Ovary (tissue), 3 donors: Measurements from ENCODE around the gene FAM107A.

ENCODE experiments used
- POLR2A ChIP-seq: fragments of 450-650 bp; IDR thresholded peaks from one replicate; pipeline ENCODE4 v1.6.1; 2017; ENCODE audit warnings: antibody characterized with exemption, mild to moderate bottlenecking, moderate library complexity
- TF ChIP-seq, protein P1 (sequence below), 3 donors: fragments of 450-650 bp in 2 of 3; fragments of 200-600 bp in 1 of 3; IDR thresholded peaks; one replicate each; pipeline versions ENCODE4 v1.5.1 to v1.8.0; 2016 to 2022; ENCODE audit warnings: antibody characterized with exemption in 3 of 3, mild to moderate bottlenecking in 1 of 3
- donor health status: DM: no; HTN: no; CAD: no.

DNA sequence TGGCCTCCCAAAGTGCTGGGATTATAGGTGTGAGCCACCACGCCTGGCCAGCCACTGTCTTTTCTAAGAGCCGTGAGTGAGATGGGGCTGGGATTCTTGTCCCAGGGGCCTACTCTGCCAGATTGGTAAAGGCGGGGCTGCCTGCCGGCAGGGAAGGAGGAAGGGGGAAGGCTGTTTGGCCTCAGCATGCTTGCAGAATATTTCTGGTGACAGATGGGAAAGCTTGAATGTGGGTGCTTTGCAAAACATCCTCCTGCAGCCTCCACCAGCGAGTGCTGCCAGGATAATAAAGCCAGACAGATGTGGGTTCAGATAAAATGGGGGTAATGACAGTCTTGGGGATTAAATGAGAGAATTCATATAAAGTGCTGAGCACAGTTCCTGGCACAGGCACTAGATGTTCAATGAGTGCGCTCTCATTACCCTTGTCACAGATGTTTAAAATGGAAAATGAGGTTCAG is 20.4 kb downstream of the FAM107A start:
- TF ChIP-seq POLR2A, result no peak
- TF ChIP-seq, protein P1, sequence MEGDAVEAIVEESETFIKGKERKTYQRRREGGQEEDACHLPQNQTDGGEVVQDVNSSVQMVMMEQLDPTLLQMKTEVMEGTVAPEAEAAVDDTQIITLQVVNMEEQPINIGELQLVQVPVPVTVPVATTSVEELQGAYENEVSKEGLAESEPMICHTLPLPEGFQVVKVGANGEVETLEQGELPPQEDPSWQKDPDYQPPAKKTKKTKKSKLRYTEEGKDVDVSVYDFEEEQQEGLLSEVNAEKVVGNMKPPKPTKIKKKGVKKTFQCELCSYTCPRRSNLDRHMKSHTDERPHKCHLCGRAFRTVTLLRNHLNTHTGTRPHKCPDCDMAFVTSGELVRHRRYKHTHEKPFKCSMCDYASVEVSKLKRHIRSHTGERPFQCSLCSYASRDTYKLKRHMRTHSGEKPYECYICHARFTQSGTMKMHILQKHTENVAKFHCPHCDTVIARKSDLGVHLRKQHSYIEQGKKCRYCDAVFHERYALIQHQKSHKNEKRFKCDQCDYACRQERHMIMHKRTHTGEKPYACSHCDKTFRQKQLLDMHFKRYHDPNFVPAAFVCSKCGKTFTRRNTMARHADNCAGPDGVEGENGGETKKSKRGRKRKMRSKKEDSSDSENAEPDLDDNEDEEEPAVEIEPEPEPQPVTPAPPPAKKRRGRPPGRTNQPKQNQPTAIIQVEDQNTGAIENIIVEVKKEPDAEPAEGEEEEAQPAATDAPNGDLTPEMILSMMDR (IDR thresholded peaks at IDR 0.05), result no peak
